Measurements from ENCODE around the gene RARS1.

Gene RARS1

GRCh38 chr5:168449166-168449565 lies 37.1 kb upstream of the RARS1 start:
- ChIA-PET POLR2A (ENCODE audit: low non-redundant PET) (interaction anchor here (0.6 kb wide), 1 partner anchor 38 kb away, joined by 6 read pairs; no protein-coding TSS in a partner anchor), CTCF (interaction anchor here (0.6 kb wide), 1 partner anchor 797 kb away, joined by 3 read pairs; no protein-coding TSS in a partner anchor)
- DNase-seq (ENCODE audit: low spot score), result peak; percentile 59
- no peak overlapping the region for H3K27ac ChIP-seq
- TF ChIP-seq CTCF (conservative IDR thresholded peaks at IDR 0.05; ENCODE audit: low read depth), result no peak

GRCh38 chr5:168451565-168451964 lies 34.7 kb upstream of the RARS1 start:
- no peak for DNase-seq (ENCODE audit: low spot score)
- no peak for TF ChIP-seq CTCF (conservative IDR thresholded peaks at IDR 0.05; ENCODE audit: low read depth)
- no peak overlapping the region for H3K27ac ChIP-seq
- POLR2A ChIA-PET (ENCODE audit: low non-redundant PET), result no interaction called here
- CTCF ChIA-PET, result interaction anchor here (0.5 to 0.8 kb wide), 3 partner anchors 11 to 127 kb away, joined by 3 to 5 read pairs (median 3); no protein-coding TSS in a partner anchor

- no peak overlapping the region for H3K27ac ChIP-seq
- POLR2A ChIA-PET (ENCODE audit: low non-redundant PET), result no interaction called here
- DNase-seq (ENCODE audit: low spot score), result no peak
- no peak for TF ChIP-seq CTCF (conservative IDR thresholded peaks at IDR 0.05; ENCODE audit: low read depth)
- CTCF ChIA-PET, result no interaction called here
Measured at GRCh38 chr5:168455201-168455600, 31.1 kb upstream of the RARS1 start.

- DNase-seq (ENCODE audit: low spot score), result no peak
- no peak for TF ChIP-seq CTCF (conservative IDR thresholded peaks at IDR 0.05; ENCODE audit: low read depth)
- CTCF ChIA-PET, result no interaction called here
- no peak overlapping the region for H3K27ac ChIP-seq
- POLR2A ChIA-PET (ENCODE audit: low non-redundant PET), result no interaction called here
Measured at GRCh38 chr5:168457542-168457941, 28.7 kb upstream of the RARS1 start.

GRCh38 chr5:168460606-168461005 lies 25.7 kb upstream of the RARS1 start:
- TF ChIP-seq CTCF (conservative IDR thresholded peaks at IDR 0.05; ENCODE audit: low read depth), result no peak
- ChIA-PET POLR2A (ENCODE audit: low non-redundant PET) (no interaction called here), CTCF (interaction anchor here (0.8 kb wide), 1 partner anchor 27 kb away, joined by 3 read pairs; no protein-coding TSS in a partner anchor)
- no peak overlapping the region for H3K27ac ChIP-seq
- DNase-seq (ENCODE audit: low spot score), result no peak

- no peak overlapping the region for H3K27ac ChIP-seq
- no peak for DNase-seq (ENCODE audit: low spot score)
- TF ChIP-seq CTCF (conservative IDR thresholded peaks at IDR 0.05; ENCODE audit: low read depth), result no peak
- ChIA-PET CTCF (interaction anchor here (0.6 to 0.8 kb wide), 2 partner anchors 15 to 420 kb away, joined by 3 to 5 read pairs; no protein-coding TSS in a partner anchor), POLR2A (ENCODE audit: low non-redundant PET) (interaction anchor here (0.7 kb wide), 1 partner anchor 33 kb away, joined by 3 read pairs; no protein-coding TSS in a partner anchor)
Measured at GRCh38 chr5:168463081-168463480, 23.2 kb upstream of the RARS1 start.
